ENCODE data around the gene CCDC137. TPM values are rescaled to one million over a fixed set of nuclear protein-coding genes. Genes with fewer than 3 reads are reported as not detected.

CCDC137 gene
- total RNA-seq, 3 donors from 2014 or later (not counting 1 experiment from before 2014, with no cell fraction given): 15.6 to 24.2 (median 22.1) TPM

- Mint-ChIP-seq H3K9me3 (no peaks in the 10 kb centered on the region), H3K27ac (no peak overlapping the region), H3K27me3 (ENCODE audit: low read depth in 2 of 2) (no peaks in the 10 kb centered on the region), H3K36me3 (no peaks in the 10 kb centered on the region), H3K4me3 (no peak overlapping the region), H3K4me1 (peaks cover 7 to 19% of the 10 kb centered on the region in 2 donors)
- intact Hi-C loops (cut with micrococcal nuclease): no loop called here
- no peak overlapping the region for H3K4me3 ChIP-seq (ENCODE audit: low read length)
- TF ChIP-seq CTCF (IDR thresholded peaks at IDR 0.05): no peak
- ATAC-seq: no peak
- H3K9me3 ChIP-seq (ENCODE audit: control insufficient read depth, insufficient read depth, low read length): no peaks in the 10 kb centered on the region
- H3K27ac ChIP-seq (ENCODE audit: low read length): no peak overlapping the region
- no peaks in the 10 kb centered on the region for H3K36me3 ChIP-seq (ENCODE audit: control insufficient read depth, insufficient read depth, low read length)
- peaks cover 18% of the 10 kb centered on the region for H3K4me1 ChIP-seq (ENCODE audit: control insufficient read depth, insufficient read depth, low read length)
- no peaks in the 10 kb centered on the region for H3K27me3 ChIP-seq (ENCODE audit: control insufficient read depth, insufficient read depth, low read length)
- 96% methylated on average over 43 of the region's 43 CpGs for WGBS (ENCODE audit: insufficient coverage)
- peak in 1 of 2 donors; percentile 3 for DNase-seq
Measured at GRCh38 chr17:81715872-81716673, 49.5 kb downstream of the CCDC137 start.

DNA sequence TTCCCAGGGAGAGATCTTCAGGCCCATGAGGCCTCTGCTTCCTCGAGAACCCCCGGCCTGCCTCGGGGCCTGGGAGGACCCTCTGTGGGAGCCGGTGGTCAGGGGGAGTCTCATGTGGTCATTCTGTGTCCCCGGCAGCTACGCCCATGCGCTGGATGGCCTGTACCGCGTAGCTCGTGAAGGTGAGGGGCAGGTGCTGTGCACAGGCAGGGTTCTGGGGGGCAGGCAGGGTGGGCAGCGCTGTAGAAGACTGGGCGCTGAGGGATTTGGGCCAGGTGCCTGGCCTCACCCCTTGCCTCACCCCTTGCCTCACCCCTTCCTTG lies 50.1 kb downstream of the CCDC137 start:
- no peak overlapping the region for H3K4me3 Mint-ChIP-seq
- no peaks in the 10 kb centered on the region for H3K36me3 Mint-ChIP-seq

GRCh38 chr17:81717049-81717765 lies 50.7 kb downstream of the CCDC137 start:
- H3K4me1 ChIP-seq (ENCODE audit: control insufficient read depth, insufficient read depth, low read length): peaks cover 11% of the 10 kb centered on the region
- Mint-ChIP-seq H3K27me3 (ENCODE audit: low read depth in 2 of 2) (no peaks in the 10 kb centered on the region), H3K27ac (no peak overlapping the region), H3K9me3 (no peaks in the 10 kb centered on the region), H3K36me3 (no peaks in the 10 kb centered on the region), H3K4me1 (peaks cover 6 to 12% of the 10 kb centered on the region in 2 donors), H3K4me3 (no peak overlapping the region)
- no peak overlapping the region for H3K27ac ChIP-seq (ENCODE audit: low read length)
- no peaks in the 10 kb centered on the region for H3K36me3 ChIP-seq (ENCODE audit: control insufficient read depth, insufficient read depth, low read length)
- no peaks in the 10 kb centered on the region for H3K9me3 ChIP-seq (ENCODE audit: control insufficient read depth, insufficient read depth, low read length)
- no peak for DNase-seq
- no peak for ATAC-seq
- H3K27me3 ChIP-seq (ENCODE audit: control insufficient read depth, insufficient read depth, low read length): no peaks in the 10 kb centered on the region
- no peak overlapping the region for H3K4me3 ChIP-seq (ENCODE audit: low read length)
- TF ChIP-seq CTCF (IDR thresholded peaks at IDR 0.05): no peak
- intact Hi-C loops (cut with micrococcal nuclease): no loop called here
- whole genome bisulfite sequencing (ENCODE audit: insufficient coverage): 98% methylated on average over 25 of the region's 25 CpGs

More for the DNA sequence above, 50.1 kb downstream of the CCDC137 start:
- Histone ChIP-seq H3K9me3 (ENCODE audit: control insufficient read depth, insufficient read depth, low read length) (no peaks in the 10 kb centered on the region), H3K4me3 (ENCODE audit: low read length) (no peak overlapping the region), H3K4me1 (ENCODE audit: control insufficient read depth, insufficient read depth, low read length) (peaks cover 12% of the 10 kb centered on the region), H3K27ac (ENCODE audit: low read length) (no peak overlapping the region), H3K27me3 (ENCODE audit: control insufficient read depth, insufficient read depth, low read length) (no peaks in the 10 kb centered on the region), H3K36me3 (ENCODE audit: control insufficient read depth, insufficient read depth, low read length) (no peaks in the 10 kb centered on the region)
- no peaks in the 10 kb centered on the region for H3K27me3 Mint-ChIP-seq (ENCODE audit: low read depth in 2 of 2)
- intact Hi-C loops (cut with micrococcal nuclease): no loop called here
- no peaks in the 10 kb centered on the region for H3K9me3 Mint-ChIP-seq
- TF ChIP-seq CTCF (IDR thresholded peaks at IDR 0.05): no peak
- H3K4me1 Mint-ChIP-seq: peaks cover 6 to 13% of the 10 kb centered on the region in 2 donors
- ATAC-seq: no peak
- no peak overlapping the region for H3K27ac Mint-ChIP-seq
- WGBS (ENCODE audit: insufficient coverage): 96% methylated on average over 12 of the region's 12 CpGs
- no peak for DNase-seq

Data from natural killer cell (primary cell).